Activated CD4-positive, CD25-positive, alpha-beta regulatory T cell treated with anti-CD3 and anti-CD28 coated beads, Interleukin-2, amount 50 U/mL, for 72 hours (primary cell): Measurements from ENCODE around the gene PKDREJ.
"Not testable (repeated sequence)": the region's sequence is repeated elsewhere in the genome, so short reads cannot be mapped to it uniquely, and the experiment has no call there.

Source experiments
- DNase-seq: peaks from one replicate; pipeline ENCODE4 v3.0.0; 2021

PKDREJ gene, protein sequence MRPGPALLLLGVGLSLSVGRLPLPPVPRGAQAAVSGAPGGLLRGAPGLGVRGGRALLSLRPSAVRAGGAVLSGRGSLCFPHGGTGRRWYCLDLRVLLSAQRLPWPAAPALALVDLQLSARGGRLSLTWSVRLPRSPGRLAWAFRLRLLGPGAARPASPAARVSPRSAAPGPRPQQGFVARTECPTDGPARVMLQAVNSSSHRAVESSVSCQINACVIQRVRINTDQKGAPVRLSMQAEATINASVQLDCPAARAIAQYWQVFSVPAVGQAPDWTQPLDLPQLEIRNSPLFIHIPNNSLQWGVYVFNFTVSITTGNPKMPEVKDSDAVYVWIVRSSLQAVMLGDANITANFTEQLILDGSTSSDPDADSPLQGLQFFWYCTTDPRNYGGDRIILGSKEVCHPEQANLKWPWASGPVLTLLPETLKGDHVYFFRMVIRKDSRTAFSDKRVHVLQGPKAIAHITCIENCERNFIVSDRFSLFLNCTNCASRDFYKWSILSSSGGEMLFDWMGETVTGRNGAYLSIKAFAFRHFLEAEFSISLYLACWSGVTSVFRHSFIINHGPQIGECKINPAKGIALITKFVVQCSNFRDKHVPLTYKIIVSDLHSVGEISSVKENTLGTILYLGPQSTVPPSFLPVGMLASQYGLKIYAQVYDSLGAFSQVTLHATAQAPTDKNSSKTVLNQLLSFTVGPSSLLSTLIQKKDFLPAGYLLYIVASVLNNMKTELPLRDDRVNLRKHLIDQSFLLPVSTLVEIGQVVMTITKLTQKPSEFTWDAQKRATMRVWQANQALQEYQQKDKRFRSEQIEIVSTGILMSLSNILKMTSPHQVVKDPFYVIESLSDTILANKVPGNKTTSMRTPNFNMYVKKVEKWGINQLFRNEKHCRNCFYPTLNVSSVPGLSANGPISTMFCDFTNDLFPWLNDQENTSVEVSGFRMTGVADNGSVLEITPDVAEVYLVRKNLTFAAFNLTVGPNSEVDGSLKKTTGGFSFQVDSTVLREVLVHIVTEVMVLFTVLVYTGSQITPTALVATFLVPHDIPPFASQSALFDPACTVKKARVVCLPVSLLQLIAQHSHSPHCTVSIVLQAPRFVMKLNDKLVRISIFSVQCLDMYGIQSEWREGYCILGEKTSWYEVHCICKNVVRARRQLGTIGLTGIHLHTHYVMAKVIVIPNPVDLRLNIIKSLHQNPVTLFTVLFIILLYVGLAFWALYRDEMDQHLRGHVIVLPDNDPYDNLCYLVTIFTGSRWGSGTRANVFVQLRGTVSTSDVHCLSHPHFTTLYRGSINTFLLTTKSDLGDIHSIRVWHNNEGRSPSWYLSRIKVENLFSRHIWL (N-terminal part only)

DNA sequence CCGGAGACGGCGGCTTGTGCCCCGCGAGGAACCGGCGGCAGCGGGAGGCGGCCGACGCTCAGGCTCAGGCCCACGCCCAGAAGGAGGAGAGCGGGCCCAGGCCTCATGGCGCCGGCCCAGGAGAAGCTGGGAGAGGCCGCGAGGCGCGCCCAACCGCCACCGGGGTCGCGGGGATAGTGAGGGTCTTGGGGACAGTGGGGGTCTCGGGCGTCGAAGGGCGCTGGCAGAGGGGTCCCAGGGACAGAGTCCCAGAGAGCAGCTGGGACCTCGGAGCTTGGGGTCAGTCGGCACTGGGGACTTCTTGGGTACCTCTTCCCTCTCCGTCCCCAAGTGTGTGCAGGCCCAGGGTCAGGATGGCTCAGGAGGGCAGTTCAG, at the start of gene PKDREJ:
PKDREJ (minus strand) TSS at position 128 of the 375 bp plus-strand sequence; CDS start at position 107, 21 bp downstream.
- DNase-seq, result no peak

DNA sequence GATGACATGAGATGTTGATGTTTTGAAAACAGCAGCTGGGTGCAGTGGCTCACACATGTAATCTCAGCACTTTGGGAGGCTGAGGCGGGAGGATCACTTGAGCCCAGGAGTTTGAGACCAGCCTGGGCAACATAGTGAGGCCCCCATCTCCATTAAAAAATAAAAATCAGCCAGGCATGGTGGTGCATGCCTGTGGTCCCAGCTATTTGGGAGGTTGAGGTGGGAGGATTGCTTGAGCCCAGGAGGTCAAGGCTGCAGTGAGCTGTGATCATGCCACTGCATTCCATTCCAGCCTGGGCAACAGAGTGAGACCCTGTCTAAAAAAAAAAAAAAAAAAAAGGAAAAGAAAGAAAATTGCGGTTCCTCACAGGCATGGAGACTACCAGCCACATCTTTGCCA, 49.7 kb upstream of the PKDREJ start:
- DNase-seq, result not testable (repeated sequence)

DNA sequence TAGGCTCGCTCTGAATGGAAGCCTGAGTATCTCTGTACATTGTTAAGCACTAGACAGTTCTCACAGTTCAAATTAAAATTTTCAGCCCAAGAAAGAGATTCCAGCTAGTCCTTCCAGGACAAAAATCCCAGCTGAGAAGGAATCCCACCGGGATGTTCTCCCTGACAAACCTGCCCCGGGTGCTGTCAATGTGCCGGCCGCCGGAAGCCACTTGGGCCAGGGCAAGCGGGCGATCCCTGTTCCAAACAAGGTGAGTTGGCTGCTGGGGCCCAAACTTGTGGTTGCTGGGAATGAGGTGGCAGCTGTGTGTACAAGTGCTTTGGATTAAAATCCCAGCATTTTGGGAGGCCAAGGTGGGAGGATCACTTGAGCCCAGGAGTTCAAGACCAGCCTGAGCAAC, 48.9 kb upstream of the PKDREJ start:
- no peak for DNase-seq

DNA sequence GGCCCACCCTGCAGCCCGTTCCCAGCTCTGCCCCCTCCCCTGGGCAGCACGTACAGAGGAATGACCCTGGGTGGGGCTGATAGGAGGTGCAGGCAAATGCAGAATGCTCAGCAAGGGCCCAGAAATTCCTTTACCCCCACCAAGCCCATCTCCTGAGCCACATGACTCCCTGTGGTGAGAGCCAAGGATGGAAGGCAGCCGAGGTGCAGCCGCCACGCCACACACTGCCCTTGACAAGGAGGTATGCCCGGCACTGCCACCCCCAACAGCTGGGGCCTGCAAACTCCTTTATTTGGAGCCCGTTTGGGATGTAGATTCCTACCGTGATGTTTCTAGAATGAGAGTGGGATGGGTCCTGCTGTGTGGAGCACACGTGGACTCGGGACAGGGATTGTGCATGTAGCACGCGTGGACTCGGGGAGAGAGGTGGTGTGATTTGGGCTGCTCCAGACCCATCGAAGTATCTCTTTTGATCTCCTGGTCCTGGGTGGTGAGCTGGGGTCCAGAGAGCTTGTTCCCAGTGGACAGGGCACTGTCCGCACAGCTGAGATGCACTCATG, 46.5 kb upstream of the PKDREJ start:
- no peak for DNase-seq

DNA sequence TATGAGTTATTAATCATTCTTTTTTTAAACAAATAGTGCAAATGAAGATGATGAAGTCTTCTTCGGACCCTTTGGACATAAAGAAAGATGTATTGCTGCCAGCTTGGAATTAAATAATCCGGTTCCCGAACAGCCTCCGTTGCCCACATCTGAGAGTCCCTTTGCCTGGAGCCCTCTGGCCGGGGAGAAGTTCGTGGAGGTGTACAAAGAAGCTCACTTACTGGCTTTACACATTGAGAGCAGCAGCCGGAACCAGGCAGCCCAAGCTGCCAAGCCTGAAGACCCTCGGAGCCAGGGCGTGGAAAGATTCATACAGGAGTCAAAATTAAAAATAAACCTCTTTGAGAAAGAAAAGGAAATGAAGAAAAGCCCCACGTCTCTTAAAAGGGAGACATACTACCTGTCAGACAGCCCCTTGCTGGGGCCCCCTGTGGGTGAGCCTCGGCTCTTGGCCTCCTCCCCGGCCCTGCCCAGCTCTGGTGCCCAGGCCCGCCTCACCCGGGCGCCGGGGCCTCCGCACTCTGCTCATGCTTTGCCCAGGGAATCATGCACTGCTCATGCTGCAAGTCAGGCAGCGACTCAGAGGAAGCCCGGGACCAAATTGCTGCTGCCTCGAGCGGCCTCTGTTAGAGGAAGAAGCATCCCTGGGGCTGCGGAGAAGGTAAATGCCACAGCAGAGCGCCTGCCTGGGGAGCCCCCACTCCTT, 45.3 kb upstream of the PKDREJ start:
- DNase-seq, result no peak

DNA sequence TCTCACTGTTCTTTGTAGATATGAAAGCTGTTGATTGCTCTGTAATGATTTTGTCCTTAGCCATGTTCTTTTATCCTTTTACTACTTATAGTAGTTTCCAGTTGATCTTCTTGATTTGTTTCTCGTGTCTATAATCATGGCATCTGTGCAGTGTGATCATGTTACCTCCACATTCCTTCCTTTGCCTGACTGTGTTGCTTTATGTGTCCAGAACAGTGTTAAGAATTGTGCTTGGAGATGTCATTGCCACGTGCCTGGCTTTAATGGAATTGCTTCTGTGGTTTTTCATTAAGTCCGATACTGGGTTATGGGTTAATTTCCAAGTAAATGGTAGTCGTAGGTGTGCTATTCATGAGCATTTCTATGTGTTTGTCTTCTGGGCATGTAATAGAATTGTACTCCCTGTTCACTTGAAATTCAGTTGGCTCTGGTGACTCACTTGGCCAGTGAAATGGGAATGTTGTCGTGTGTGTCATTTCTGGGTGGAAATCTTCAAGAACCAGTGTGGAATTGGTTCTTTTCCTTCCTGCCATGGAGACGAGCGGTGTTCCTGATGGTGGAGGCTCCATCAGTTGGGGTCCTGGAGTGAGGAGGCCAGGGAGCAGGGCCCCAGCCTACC, 40.3 kb upstream of the PKDREJ start:
- DNase-seq, result no peak

DNA sequence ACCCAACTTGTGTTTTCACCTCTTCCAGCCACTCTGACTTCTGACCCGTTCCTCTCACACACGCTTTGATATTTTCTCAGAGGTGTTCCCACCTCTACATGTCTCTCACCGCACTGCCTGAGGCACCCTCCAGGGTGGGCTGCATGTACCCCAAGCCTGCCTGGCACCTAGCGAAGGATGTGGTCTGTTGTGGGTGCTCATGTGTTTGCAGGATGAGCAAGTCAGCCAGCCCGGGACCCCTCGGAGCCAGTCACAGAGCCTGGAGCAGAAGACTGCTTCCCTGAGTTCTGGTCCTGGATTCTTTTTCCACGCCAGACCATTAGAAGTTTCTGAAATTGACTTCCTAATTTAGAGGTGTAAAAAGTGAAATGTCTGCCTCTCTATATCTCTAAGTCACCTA, 37.3 kb upstream of the PKDREJ start:
- DNase-seq, result no peak

DNA sequence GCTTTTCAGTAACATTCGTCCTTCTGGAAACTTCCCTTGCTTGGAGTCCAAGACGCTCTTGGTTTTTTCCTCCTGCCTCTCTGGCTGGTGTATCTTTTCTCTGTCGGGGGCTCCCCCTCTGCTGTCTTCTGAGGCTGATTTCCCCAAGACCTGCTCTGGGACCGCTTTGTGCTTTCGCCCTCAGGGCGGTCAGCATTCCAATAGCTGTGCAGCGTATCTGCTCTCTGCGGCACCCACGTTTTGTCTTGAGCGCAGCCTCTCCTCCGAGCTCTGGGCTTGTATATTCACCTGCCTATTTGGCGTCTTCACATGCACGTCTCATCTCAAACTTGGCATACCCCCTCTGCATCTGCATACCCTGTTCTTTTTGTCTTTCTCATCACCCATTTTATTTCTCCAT, 36.0 kb upstream of the PKDREJ start:
- DNase-seq, result no peak

DNA sequence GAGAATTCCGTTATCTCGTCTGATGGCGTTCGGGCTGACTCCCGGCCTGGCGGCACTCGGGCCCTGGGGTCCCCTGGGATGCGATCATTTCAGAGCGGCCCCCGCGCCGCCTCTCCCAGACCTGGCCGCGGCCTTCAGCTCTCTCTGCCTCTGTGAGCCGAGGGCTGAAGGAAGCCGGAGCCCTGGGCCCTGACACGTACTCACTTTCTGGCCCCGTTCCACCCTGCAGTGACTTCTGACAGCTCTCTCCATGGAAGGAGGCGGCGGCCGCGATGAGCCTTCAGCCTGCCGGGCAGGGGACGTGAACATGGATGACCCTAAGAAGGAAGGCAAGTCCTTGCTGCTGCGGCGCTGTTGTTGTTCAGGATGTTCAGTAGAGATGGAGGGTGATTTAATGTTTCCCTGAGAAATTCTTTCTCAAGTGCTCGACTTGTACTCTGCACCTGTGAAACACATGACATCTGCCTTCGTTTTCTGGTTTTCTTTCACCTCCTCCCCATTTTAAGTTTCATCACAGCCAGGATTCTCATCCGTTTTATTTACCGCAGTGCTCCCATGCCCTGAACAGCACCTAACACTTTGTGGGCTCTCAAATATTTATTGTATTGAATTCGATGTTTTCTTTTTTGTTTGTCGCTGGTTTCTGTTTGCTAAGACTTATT, 34.1 kb upstream of the PKDREJ start:
- peak; percentile 43 for DNase-seq

DNA sequence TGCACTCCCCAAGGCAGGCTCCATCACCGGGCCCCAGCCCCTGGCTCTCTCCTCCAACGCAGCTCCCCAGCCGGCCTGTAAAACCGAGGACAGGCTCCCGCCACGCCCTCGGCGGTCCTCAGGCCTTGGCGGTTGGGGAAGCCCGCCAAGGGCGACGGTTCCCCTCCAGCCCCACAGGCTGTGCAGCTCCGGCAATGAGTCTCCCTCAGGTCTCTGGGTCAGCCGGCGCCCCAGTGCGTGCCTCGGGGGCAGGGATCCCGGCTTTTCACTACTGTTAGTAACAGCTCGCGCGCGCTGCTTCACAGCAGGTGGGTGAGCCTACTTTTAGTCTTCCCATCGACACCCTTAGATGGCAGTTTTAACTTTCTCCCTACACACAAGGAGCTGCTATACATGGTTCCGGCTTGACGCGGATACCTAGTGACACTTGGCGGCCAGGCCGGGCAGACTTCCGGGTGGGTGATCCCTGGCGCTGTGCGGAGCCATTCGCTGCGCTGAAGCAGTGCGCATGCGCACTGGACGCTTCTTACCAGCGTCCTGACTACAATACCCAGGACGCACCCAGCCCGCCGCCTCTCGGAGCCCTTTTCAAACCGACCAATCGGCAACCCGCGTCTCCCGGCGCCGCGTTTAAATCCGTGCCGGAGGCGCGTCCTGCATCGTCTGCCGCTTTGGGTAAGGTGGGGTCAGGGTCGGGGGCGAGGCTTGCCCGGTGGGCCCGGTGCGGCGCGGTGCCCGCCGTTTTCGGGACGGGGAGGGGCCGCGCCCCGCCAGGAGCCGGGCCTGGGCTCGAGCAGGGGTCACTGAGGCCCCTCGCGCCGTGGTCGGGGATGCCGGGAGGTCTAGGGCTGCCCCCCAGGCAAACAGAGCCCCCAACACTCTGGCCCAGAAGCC, 33.4 kb upstream of the PKDREJ start, which contains the start of gene GTSE1:
GTSE1 (plus strand) TSS at position 614 of the 894 bp plus-strand sequence. CDS start 531 bp downstream, outside the sequence.
- DNase-seq, result peak; percentile 95

DNA sequence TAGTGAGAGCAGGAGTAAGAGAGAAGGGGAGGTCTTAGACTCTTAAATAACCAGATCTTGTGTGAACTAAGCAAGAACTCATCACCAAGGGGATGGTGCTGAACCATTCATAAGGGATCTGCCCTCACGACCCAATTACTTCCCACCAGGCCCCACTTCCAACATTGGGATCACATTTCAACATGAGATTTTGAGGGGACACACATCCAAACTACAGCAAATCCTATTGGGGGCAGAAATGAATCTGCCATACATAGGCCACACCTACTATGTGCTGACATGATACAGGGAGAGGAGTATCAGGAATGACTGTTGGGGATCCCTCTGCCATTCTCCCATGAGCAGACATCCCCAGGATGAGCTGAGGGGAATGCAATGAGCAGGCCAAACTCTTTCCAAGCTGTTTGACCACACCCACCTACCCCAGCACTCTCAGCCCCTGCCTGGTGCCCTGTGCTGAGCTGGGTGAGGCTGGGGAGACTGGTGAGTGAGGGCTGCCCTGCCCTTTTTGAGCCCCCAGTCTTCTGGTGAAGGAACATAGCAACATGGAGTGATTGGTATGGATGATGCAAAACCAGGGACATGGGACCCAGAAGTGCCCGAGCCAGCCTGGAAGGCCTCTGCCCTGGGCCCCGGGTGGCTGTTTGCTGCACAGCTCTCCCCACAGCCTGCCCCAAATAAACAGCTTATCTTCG, 32.3 kb upstream of the PKDREJ start:
- no peak for DNase-seq

DNA sequence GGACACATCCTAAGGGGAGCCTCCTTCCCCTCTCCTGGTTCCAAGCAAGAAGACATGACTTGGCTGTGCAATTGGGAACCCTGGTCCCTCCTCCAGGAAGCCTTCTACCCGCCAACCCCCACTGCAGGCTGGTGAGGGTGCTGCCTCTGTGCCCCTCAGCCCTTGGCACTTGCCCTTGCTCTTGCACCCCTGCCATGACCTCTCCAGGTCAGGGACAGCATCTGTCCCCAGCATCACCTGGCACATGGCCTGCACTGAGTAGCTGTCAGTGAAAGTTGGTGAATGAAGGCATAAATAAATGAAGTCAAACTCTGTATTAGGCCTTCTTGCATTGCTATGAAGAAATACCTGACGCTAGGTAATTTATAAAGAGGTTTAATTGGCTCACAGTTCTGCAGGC, 31.6 kb upstream of the PKDREJ start:
- DNase-seq, result no peak

DNA sequence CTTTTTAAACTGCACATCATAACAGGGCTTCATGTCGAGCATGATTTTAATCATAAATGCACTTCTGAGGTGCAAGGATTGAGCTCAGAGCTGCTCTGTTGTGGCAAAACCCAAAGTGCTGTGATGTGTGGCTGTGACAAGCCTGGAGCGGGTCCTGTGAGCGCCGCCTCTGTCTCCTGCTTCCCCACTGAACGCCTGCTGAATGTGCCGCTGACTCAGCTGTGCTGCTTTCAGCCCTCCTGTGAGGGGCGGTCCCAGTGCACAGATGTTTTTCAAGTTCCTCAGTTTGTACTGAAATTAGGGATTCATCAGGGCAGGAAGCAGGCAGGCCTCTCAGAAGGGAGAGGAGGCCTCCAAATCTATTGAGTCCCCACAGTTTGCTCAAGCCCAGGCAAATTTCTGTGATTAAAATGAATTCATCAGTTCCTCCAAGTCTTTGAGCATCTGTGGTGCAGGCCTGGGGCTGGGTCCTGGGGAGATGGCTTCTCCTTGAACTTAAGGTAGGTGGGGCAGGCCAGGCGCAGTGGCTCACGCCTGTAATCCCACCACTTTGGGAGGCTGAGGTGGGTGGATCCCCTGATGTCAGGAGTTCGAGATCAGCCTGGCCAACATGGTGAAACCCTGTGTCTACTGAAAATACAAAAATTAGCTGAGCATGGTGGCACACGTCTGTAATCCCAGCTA, 30.6 kb upstream of the PKDREJ start:
- no peak for DNase-seq

DNA sequence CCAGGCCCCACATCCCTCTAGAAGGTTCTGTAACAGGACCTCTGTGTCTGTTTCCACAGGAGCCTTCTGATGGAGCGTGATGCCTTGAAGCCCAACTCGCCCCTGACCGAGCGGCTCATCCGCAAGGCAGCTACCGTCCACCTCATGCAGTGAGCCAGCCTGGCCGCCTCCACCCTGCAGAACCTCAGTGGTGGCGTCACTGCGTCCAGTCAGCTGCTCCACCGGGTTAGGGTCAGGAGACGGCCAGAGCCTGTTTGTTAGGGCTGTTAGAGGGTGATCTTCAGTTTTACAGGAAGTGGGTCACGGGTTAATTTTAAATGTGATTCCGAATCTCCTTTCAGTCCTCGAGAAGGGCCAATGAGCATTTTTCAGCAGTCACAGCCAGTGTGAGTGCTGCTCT, 29.6 kb upstream of the PKDREJ start:
- DNase-seq, result no peak

DNA sequence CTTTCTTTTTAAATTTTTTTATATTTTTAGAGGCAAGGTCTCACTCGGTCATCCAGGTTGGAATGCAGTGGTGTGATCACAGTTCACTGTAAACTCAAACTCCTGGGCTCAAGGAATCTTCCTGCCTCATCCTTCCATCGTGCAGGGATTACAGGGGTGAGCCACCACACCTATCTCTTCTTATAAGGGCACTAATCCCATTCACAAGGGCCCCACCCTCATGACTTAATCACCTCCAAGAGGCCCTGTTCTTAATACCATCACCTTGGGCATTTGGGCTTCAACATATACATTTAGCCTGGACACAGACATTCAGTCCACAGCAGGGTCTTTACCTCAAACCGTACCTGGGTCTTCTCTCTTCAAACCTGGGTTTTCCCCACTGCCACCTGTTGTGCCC, 29.0 kb upstream of the PKDREJ start:
- no peak for DNase-seq

DNA sequence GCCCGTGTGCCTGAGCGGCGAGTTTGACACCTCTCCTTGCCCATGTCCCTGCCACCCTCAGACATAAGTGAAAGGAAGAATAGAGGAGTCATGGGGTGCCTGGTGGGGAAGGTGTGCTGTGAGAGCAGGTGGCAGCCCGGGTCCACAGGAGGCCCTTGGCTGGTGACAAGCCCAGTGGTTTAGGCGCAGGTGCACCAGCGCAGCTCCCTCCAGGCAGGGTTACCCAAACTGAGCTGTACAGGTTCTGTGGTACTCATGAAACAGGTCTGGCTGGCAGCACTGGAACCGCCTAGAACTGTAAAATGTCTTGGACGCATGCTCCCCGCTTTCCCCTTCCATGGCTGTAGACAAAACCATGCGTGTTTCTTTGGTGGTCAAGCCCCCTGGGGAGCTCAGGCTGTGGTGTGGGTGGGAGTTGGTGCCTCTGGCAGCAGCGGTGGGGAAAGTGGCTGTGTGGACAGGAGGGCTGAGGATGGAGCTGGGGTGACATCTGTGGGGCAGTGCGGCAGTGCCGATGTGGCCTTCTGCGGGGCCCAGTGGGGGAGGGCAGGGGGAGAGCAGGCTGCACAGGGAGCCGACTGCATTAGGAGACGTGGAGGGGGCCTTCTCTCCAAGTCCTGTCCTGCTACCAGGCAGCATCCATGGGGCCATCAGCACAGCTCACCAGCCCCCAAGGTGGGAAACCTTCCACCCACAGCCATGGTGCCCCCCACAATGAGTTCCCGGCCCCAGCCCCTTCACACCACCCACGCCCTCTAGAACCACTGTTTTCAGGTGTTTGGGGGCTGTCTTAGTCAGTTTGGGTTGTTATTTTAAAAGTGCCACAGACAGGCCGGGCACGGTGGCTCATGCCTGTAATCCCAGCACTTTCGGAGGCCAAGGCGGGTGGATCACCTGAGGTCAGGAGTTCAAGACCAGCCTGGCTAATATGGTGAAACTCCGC, 28.0 kb upstream of the PKDREJ start:
- DNase-seq, result no peak

DNA sequence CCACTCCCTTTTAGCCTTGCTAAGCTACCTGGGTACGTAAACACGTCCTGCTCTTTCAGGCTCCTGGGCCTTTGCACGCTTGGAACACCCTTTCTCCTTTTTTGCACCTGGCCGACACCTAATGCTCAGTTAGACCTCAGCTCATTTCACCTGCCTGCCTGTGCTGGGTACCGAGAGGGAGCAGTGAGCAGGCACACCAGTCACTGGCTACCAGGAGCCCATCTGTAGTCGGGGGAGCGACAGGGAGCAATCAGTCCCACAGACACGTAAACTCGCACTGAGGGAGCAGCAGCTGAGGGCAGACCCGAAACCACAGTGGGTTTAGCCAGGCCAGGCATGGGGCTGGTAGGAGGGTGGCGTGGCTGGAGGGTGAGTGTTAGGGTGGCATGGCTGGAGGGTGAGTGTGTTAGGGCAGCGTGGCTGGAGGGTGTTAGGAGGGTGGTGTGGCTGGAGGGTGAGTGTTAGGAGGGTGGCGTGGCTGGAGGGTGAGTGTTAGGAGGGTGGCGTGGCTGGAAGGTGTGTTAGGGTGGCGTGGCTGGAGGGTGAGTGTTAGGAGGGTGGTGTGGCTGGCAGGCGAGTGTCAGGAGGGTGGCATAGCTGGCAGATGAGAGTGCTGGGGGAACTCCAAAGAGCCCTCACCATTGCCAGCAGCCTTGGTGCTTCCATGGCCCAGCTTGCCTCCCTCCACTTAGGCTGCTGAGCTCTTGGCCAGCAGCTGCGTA, 27.1 kb upstream of the PKDREJ start:
- no peak for DNase-seq
